Suprapubic skin (tissue), 4 donors: ENCODE results near the gene PTK7. TPM values are rescaled to one million over a fixed set of nuclear protein-coding genes. Genes with fewer than 3 reads are reported as not detected.
"Not testable (repeated sequence)": the region's sequence is repeated elsewhere in the genome, so short reads cannot be mapped to it uniquely, and the experiment has no call there.

Source experiments
- DNase-seq, 2 donors: peaks; one replicate each; pipeline ENCODE4 v3.0.0-alpha.2; 2019; ENCODE audit warnings: low spot score in 2 of 2
- H3K27ac ChIP-seq: fragments of 200-600 bp; sonication (generic); one replicate; pipeline ENCODE4 v1.5.1; 2019
- H3K27me3 ChIP-seq: fragments of 200-600 bp; sonication (generic); one replicate; pipeline ENCODE4 v1.5.1; 2019
- H3K36me3 ChIP-seq: fragments of 200-600 bp; sonication (generic); one replicate; pipeline ENCODE4 v1.5.1; 2019
- H3K4me1 ChIP-seq: fragments of 200-600 bp; sonication (generic); one replicate; pipeline ENCODE4 v1.5.1; 2019
- H3K4me3 ChIP-seq: fragments of 200-600 bp; sonication (generic); one replicate; pipeline ENCODE4 v1.5.1; 2019; ENCODE audit warnings: mild to moderate bottlenecking
- H3K9me3 ChIP-seq: fragments of 200-600 bp; sonication (generic); one replicate; pipeline ENCODE4 v1.5.1; 2019
- CTCF ChIP-seq, 2 donors: fragments of 200-600 bp in 1 of 2; fragments of 450-650 bp in 1 of 2; sonication (generic) in 1 of 2; IDR thresholded peaks; one replicate each; pipeline ENCODE4 v1.5.1; 2016 to 2019; ENCODE audit warnings: antibody characterized with exemption in 2 of 2, mild to moderate bottlenecking in 1 of 2, moderate library complexity in 1 of 2
- EP300 ChIP-seq: sonication (generic); formaldehyde crosslinking; IDR thresholded peaks from one replicate; pipeline ENCODE4 v1.6.1; 2017; ENCODE audit warnings: antibody characterized with exemption
- POLR2A ChIP-seq, 2 donors: fragments of 450-650 bp; IDR thresholded peaks; one replicate each; pipeline ENCODE4 v1.6.1; 2017; ENCODE audit warnings: antibody characterized with exemption in 2 of 2, mild to moderate bottlenecking in 2 of 2, moderate library complexity in 2 of 2
- POLR2AphosphoS5 ChIP-seq, 3 donors: sonication (generic); formaldehyde crosslinking; IDR thresholded peaks; one replicate each; pipeline ENCODE4 v1.6.1; 2017; ENCODE audit warnings: antibody characterized with exemption in 3 of 3
- WGBS: methylation state at CpG from one replicate; pipeline ENCODE4 v1.1.5; 2018; 5-methylcytosine and 5-hydroxymethylcytosine counted together
- total RNA-seq, 4 donors: library from RNA; depleted of rRNA; stranded (reverse); fragments of >200 nt; gene quantifications; one replicate each; pipeline ENCODE4 v1.1.0, GENCODE V29; 2016

Gene PTK7
- total RNA-seq, 4 donors from 2014 or later = 50.4 to 71.3 (median 66.3) TPM

- Histone ChIP-seq H3K4me3 (no peak overlapping the region), H3K27ac (no peak overlapping the region), H3K27me3 (no peaks in the 10 kb centered on the region), H3K9me3 (no peaks in the 10 kb centered on the region), H3K4me1 (peaks cover 27% of the 10 kb centered on the region), H3K36me3 (peaks cover 13% of the 10 kb centered on the region)
- TF ChIP-seq POLR2AphosphoS5 (IDR thresholded peaks at IDR 0.05) (no peak), CTCF (IDR thresholded peaks at IDR 0.05) (peak; percentile 11 to 27)
- WGBS = 47% methylated on average over 12 of the region's 15 CpGs
- DNase-seq = no peak
Measured at GRCh38 chr6:43129434-43130194, 53.5 kb downstream of the PTK7 start.

GRCh38 chr6:43130429-43130828 lies 54.3 kb downstream of the PTK7 start:
- TF ChIP-seq CTCF (IDR thresholded peaks at IDR 0.05) (no peak), POLR2A (IDR thresholded peaks at IDR 0.05) (no peak), EP300 (no peak), POLR2AphosphoS5 (IDR thresholded peaks at IDR 0.05) (no peak)
- Histone ChIP-seq H3K4me3 (no peak overlapping the region), H3K27me3 (no peaks in the 10 kb centered on the region), H3K27ac (no peak overlapping the region), H3K9me3 (no peaks in the 10 kb centered on the region), H3K36me3 (peaks cover 13% of the 10 kb centered on the region), H3K4me1 (peaks cover 20% of the 10 kb centered on the region)
- no peak for DNase-seq
- 88% methylated on average over 5 of the region's 7 CpGs for WGBS

- H3K27ac ChIP-seq, DNase-seq, H3K9me3 ChIP-seq, H3K4me3 ChIP-seq, H3K27me3 ChIP-seq: not testable (repeated sequence)
- Histone ChIP-seq H3K36me3 (peaks cover 13% of the 10 kb centered on the region), H3K4me1 (peaks cover 15% of the 10 kb centered on the region)
- 75% methylated on average over 5 of the region's 5 CpGs for WGBS
Measured at GRCh38 chr6:43131379-43131778, 55.3 kb downstream of the PTK7 start.

- Histone ChIP-seq H3K4me3 (no peak overlapping the region), H3K4me1 (peaks cover 1% of the 10 kb centered on the region), H3K27me3 (no peaks in the 10 kb centered on the region), H3K27ac (no peak overlapping the region), H3K9me3 (no peaks in the 10 kb centered on the region), H3K36me3 (peaks cover 9% of the 10 kb centered on the region)
- DNase-seq = no peak
- WGBS = 94% methylated on average over 3 of the region's 3 CpGs
- TF ChIP-seq EP300 (no peak), POLR2AphosphoS5 (IDR thresholded peaks at IDR 0.05) (no peak), POLR2A (IDR thresholded peaks at IDR 0.05) (no peak), CTCF (IDR thresholded peaks at IDR 0.05) (no peak)
Measured at GRCh38 chr6:43138267-43138666, 62.2 kb downstream of the PTK7 start.

GRCh38 chr6:43139973-43140372 lies 63.9 kb downstream of the PTK7 start:
- not testable (repeated sequence) for H3K9me3 ChIP-seq

GRCh38 chr6:43141644-43142043 lies 65.5 kb downstream of the PTK7 start:
- Histone ChIP-seq H3K9me3 (no peaks in the 10 kb centered on the region), H3K27ac (no peak overlapping the region), H3K36me3 (peaks cover 15% of the 10 kb centered on the region), H3K4me3 (no peak overlapping the region), H3K27me3 (no peaks in the 10 kb centered on the region), H3K4me1 (peaks cover 9% of the 10 kb centered on the region)
- 82% methylated on average over 16 of the region's 16 CpGs for WGBS
- TF ChIP-seq CTCF (IDR thresholded peaks at IDR 0.05) = no peak
- TF ChIP-seq EP300 = no peak
- TF ChIP-seq POLR2A (IDR thresholded peaks at IDR 0.05) = no peak
- no peak for TF ChIP-seq POLR2AphosphoS5 (IDR thresholded peaks at IDR 0.05)
- no peak for DNase-seq

More at GRCh38 chr6:43139973-43140372, 63.9 kb downstream of the PTK7 start:
- H3K4me1 ChIP-seq, H3K27me3 ChIP-seq, H3K36me3 ChIP-seq, H3K27ac ChIP-seq, H3K4me3 ChIP-seq, DNase-seq: not testable (repeated sequence)
- 87% methylated on average over 11 of the region's 11 CpGs for WGBS
